Caco-2 (cell line): ENCODE results near the gene SLC16A4. TPM values are rescaled to one million over a fixed set of nuclear protein-coding genes. Genes with fewer than 3 reads are reported as not detected.
A peak's percentile ranks its signal among the peaks of the same experiment; 100 is the strongest.

ENCODE experiments used
- BruUV-seq: library from RNA; stranded (reverse); fragments of 400-500 nt; replicated peaks from 2 replicates; lab custom pipeline; 2021; lab: Mats Ljungman, UMichigan
- CTCF ChIA-PET: fragments of 300-600 bp; sonication (Branson Sonifier 250); formaldehyde crosslinking; loops from one replicate; lab custom pipeline; 2022; ENCODE audit warnings: antibody characterized with exemption; lab: Charles Lee
- POLR2A ChIA-PET: fragments of 300-600 bp; sonication (Branson Sonifier 250); formaldehyde crosslinking; loops from one replicate; lab custom pipeline; 2022; ENCODE audit warnings: antibody characterized with exemption; lab: Charles Lee
- DNase-seq, 2 experiments: peaks; one replicate each; pipeline versions ENCODE4 v3.0.0 to v3.0.0-alpha.2; 2020 to 2022
- H3K27me3 ChIP-seq: replicated peaks from 2 replicates; pipeline ENCODE4 v1.6.0; 2011; ENCODE audit warnings: low read length; ENCODE audit not compliant: control insufficient read depth, insufficient read depth
- H3K36me3 ChIP-seq: 2 replicates; pipeline ENCODE4 v1.5.1; 2011; ENCODE audit warnings: low read length; ENCODE audit not compliant: control insufficient read depth, insufficient read depth
- H3K4me1 ChIP-seq: fragments of 250-450 bp; sonication (Bioruptor Pico); 2 replicates; pipeline ENCODE4 v1.5.1; 2020; ENCODE audit warnings: mild to moderate bottlenecking
- H3K4me3 ChIP-seq: 2 replicates; pipeline ENCODE4 v1.5.1; 2011; ENCODE audit warnings: low read depth, mild to moderate bottlenecking, control low read depth, low read length
- H3K9me3 ChIP-seq: fragments of 250-450 bp; sonication (Bioruptor Pico); 2 replicates; pipeline ENCODE4 v1.5.1; 2020; ENCODE audit warnings: mild to moderate bottlenecking, moderate library complexity
- H3K27ac Mint-ChIP-seq: one replicate; pipeline ENCODE4 v1.8.0; 2022; ENCODE audit warnings: mixed read lengths; ENCODE audit not compliant: unreplicated experiment
- H3K27me3 Mint-ChIP-seq: one replicate; pipeline ENCODE4 v1.8.0; 2022; ENCODE audit warnings: mixed read lengths; ENCODE audit not compliant: insufficient read depth, unreplicated experiment
- H3K36me3 Mint-ChIP-seq: one replicate; pipeline ENCODE4 v1.8.0; 2022; ENCODE audit warnings: mild to moderate bottlenecking, mixed read lengths; ENCODE audit not compliant: insufficient read depth, unreplicated experiment
- H3K4me1 Mint-ChIP-seq: one replicate; pipeline ENCODE4 v1.8.0; 2022; ENCODE audit warnings: low read depth, mixed read lengths; ENCODE audit not compliant: unreplicated experiment
- H3K4me3 Mint-ChIP-seq: one replicate; pipeline ENCODE4 v1.8.0; 2022; ENCODE audit warnings: mild to moderate bottlenecking, moderate library complexity, mixed read lengths; ENCODE audit not compliant: unreplicated experiment
- H3K9me3 Mint-ChIP-seq: one replicate; pipeline ENCODE4 v1.8.0; 2022; ENCODE audit warnings: mixed read lengths; ENCODE audit not compliant: unreplicated experiment
- CTCF ChIP-seq, 2 experiments: fragments of 200-600 bp in 1 of 2; IDR thresholded peaks; 1 replicate in 1 of 2; 2 replicates in 1 of 2; pipeline versions ENCODE4 v1.5.1 to v1.8.0; 2011 to 2022; ENCODE audit warnings: antibody characterized with exemption in 1 of 2, control low read depth in 1 of 2, inconsistent platforms in 1 of 2, low read depth in 1 of 2, low read length in 1 of 2, mild to moderate bottlenecking in 1 of 2, moderate library complexity in 1 of 2; ENCODE audit not compliant: insufficient read depth in 1 of 2, severe bottlenecking in 1 of 2, unreplicated experiment in 1 of 2
- intact Hi-C: fragments of 100-400 bp; cut with micrococcal nuclease; formaldehyde crosslinking; loops from one replicate; pipeline ENCODE4 v1.10.0; 2022; ENCODE audit not compliant: unreplicated experiment
- total RNA-seq: library from RNA; stranded (reverse); gene quantifications from 2 replicates; pipeline ENCODE4 v1.2.3, GENCODE V29; 2022

Gene SLC16A4
- total RNA-seq, 1 experiment from 2014 or later: 9.3 TPM

GRCh38 chr1:110344152-110344551 is 46.7 kb downstream of the SLC16A4 start:
- peaks cover 1% of the 10 kb centered on the region; the same call in 1 of the 2 replicates for H3K4me1 ChIP-seq
- BruUV-seq: no TSS peak
- H3K36me3 Mint-ChIP-seq: peaks cover 71% of the 10 kb centered on the region
- intact Hi-C loops: no loop called here
- H3K27ac Mint-ChIP-seq: no peak overlapping the region
- peaks cover 6% of the 10 kb centered on the region for H3K4me1 Mint-ChIP-seq
- peak overlapping the region; percentile 19 for H3K4me3 Mint-ChIP-seq
- no peaks in the 10 kb centered on the region for H3K36me3 ChIP-seq
- CTCF ChIA-PET: no interaction called here
- no peak for TF ChIP-seq CTCF (IDR thresholded peaks at IDR 0.05; ENCODE audit: insufficient read depth in 1 of 2, low read depth in 1 of 2, low read length in 1 of 2, severe bottlenecking in 1 of 2, unreplicated experiment in 1 of 2)
- no peaks in the 10 kb centered on the region for H3K27me3 ChIP-seq
- H3K4me3 ChIP-seq: no peak overlapping the region
- no peak for DNase-seq
- POLR2A ChIA-PET: no interaction called here
- no peaks in the 10 kb centered on the region for H3K9me3 Mint-ChIP-seq
- H3K9me3 ChIP-seq: no peaks in the 10 kb centered on the region
- H3K27me3 Mint-ChIP-seq: no peaks in the 10 kb centered on the region

GRCh38 chr1:110343249-110343648 is 47.6 kb downstream of the SLC16A4 start:
- BruUV-seq: no TSS peak
- H3K4me3 Mint-ChIP-seq: peak overlapping the region; percentile 37
- Histone ChIP-seq H3K27me3 (no peaks in the 10 kb centered on the region), H3K9me3 (no peaks in the 10 kb centered on the region), H3K4me1 (no peaks in the 10 kb centered on the region; the same call in 1 of the 2 replicates), H3K36me3 (no peaks in the 10 kb centered on the region), H3K4me3 (no peak overlapping the region)
- no peaks in the 10 kb centered on the region for H3K9me3 Mint-ChIP-seq
- peaks cover 71% of the 10 kb centered on the region for H3K36me3 Mint-ChIP-seq
- intact Hi-C loops: no loop called here
- ChIA-PET CTCF (no interaction called here), POLR2A (no interaction called here)
- no peak for TF ChIP-seq CTCF (IDR thresholded peaks at IDR 0.05; ENCODE audit: insufficient read depth in 1 of 2, low read depth in 1 of 2, low read length in 1 of 2, severe bottlenecking in 1 of 2, unreplicated experiment in 1 of 2)
- no peak for DNase-seq
- H3K27ac Mint-ChIP-seq: no peak overlapping the region
- H3K27me3 Mint-ChIP-seq: no peaks in the 10 kb centered on the region
- H3K4me1 Mint-ChIP-seq: peaks cover 6% of the 10 kb centered on the region

DNA sequence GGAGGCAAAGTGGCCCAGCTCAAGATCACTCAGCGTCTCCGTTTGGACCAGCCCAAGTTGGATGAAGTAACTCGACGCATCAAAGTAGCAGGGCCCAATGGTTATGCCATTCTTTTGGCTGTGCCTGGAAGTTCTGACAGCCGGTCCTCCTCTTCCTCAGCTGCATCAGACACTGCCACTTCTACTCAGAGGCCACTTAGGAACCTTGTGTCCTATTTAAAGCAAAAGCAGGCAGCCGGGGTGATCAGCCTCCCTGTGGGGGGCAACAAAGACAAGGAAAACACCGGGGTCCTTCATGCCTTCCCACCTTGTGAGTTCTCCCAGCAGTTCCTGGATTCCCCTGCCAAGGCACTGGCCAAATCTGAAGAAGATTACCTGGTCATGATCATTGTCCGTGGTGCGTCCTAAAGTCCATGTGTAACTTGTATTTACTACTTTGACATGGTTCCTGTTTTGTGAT is 48.9 kb downstream of the SLC16A4 start:
- no peaks in the 10 kb centered on the region; the same call in 1 of the 2 replicates for H3K4me1 ChIP-seq
- H3K4me3 Mint-ChIP-seq: no peak overlapping the region

More for the DNA sequence above, 48.9 kb downstream of the SLC16A4 start:
- Mint-ChIP-seq H3K27ac (no peak overlapping the region), H3K4me1 (peaks cover 8% of the 10 kb centered on the region), H3K27me3 (no peaks in the 10 kb centered on the region), H3K9me3 (no peaks in the 10 kb centered on the region), H3K36me3 (peaks cover 60% of the 10 kb centered on the region)
- Histone ChIP-seq H3K36me3 (no peaks in the 10 kb centered on the region), H3K4me3 (no peak overlapping the region), H3K27me3 (no peaks in the 10 kb centered on the region), H3K9me3 (no peaks in the 10 kb centered on the region)
- intact Hi-C loops: no loop called here
- CTCF ChIA-PET: no interaction called here
- BruUV-seq: no TSS peak
- POLR2A ChIA-PET: no interaction called here
- no peak for TF ChIP-seq CTCF (IDR thresholded peaks at IDR 0.05; ENCODE audit: insufficient read depth in 1 of 2, low read depth in 1 of 2, low read length in 1 of 2, severe bottlenecking in 1 of 2, unreplicated experiment in 1 of 2)
- DNase-seq: no peak
